ENCODE results near the gene NFIC.
"Not testable (repeated sequence)": the region's sequence is repeated elsewhere in the genome, so short reads cannot be mapped to it uniquely, and the experiment has no call there.

- not testable (repeated sequence) for TF ChIP-seq CTCF, EP300, POLR2A (IDR thresholded peaks at IDR 0.05)
Measured at GRCh38 chr19:3334749-3335430, 31.5 kb upstream of the NFIC start.

Data from gastroesophageal sphincter (tissue), 3 donors.